PFSK-1 (cell line): ENCODE results near the gene GALNT9.

Experiments
- FOXP2 ChIP-seq: optimal IDR thresholded peaks from 2 replicates; pipeline ENCODE3; 2011; ENCODE audit warnings: borderline replicate concordance, control low read depth, inconsistent platforms; ENCODE audit not compliant: insufficient read depth; ENCODE audit errors: extremely low read length, extremely low read depth
- POLR2AphosphoS5 ChIP-seq: IDR thresholded peaks from 2 replicates; pipeline ENCODE4 v1.6.1; 2012; ENCODE audit warnings: low read depth, mild to moderate bottlenecking, control low read depth, low read length, moderate library complexity
- SIN3A ChIP-seq: IDR thresholded peaks from 2 replicates; pipeline ENCODE4 v1.6.1; 2012; ENCODE audit warnings: mild to moderate bottlenecking, low read length, moderate library complexity, borderline replicate concordance; ENCODE audit not compliant: insufficient read depth
- TAF1 ChIP-seq: IDR thresholded peaks from 2 replicates; pipeline ENCODE4 v1.6.1; 2012; ENCODE audit warnings: low read length, control low read depth, borderline replicate concordance; ENCODE audit not compliant: insufficient read depth

DNA sequence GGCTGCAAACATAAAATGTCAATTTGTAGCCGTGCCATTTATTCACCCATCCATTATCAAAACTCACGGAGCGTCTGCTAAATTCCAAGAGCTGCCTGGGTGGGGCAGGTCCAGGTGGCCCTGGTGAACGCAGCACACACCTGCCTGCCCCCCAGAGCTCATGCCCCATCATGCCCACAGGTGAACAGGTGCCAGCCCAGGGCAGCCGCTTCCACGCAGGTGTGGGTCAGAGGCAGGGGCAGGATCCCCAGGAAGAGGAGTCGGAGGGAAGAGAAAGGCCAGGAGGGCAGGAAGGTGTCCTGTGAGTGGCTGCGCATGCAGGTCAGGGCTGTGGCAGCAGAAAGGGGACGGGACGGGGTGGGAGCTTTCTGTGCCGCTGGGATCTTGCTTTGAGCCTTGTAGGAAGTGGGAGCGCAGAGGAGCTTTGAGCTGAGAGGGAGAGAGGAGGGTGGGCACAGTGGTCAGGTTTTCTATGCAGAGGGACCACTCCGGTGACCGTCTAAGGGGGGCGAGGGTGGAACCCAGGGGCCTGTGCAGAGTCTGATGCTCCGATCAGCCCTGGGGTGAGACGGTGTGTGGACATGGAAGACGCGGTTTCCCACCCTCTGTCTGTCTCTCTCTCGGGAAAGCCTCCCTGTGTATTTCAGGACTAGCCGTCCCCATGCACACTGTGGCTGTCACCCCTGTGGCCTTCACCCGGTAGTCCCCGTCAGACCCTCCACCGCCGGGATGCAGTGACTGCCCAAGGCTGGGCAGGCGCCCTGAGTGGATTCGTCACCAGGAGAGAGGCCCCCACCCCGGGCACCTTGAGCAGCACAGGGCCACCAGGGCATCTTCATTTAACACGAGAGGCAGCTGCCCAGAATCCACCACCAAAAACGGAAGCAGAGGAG is 26.7 kb downstream of the GALNT9 start:
- TF ChIP-seq TAF1 (no peak), SIN3A (no peak), POLR2AphosphoS5 (no peak), FOXP2 (no peak)
